ENCODE measurements around the gene IGFBP7.
"Not testable (repeated sequence)": the region's sequence is repeated elsewhere in the genome, so short reads cannot be mapped to it uniquely, and the experiment has no call there.

The IGFBP7 gene

GRCh38 chr4:57074744-57075143 lies 35.4 kb downstream of the IGFBP7 start:
- DNase-seq (ENCODE audit: low read depth, low spot score), result no peak

GRCh38 chr4:57073559-57073958 lies 36.6 kb downstream of the IGFBP7 start:
- no peak for DNase-seq (ENCODE audit: low read depth, low spot score)

GRCh38 chr4:57071326-57071725 lies 38.9 kb downstream of the IGFBP7 start:
- no peak for DNase-seq (ENCODE audit: low read depth, low spot score)

- no peak for DNase-seq (ENCODE audit: low read depth, low spot score)
These were observed 39.7 kb downstream of the IGFBP7 start for GRCh38 chr4:57070461-57070860.

- no peak for DNase-seq (ENCODE audit: low read depth, low spot score)
These were observed 41.8 kb downstream of the IGFBP7 start for GRCh38 chr4:57068237-57068981.

GRCh38 chr4:57065730-57066482 lies 44.3 kb downstream of the IGFBP7 start:
- DNase-seq (ENCODE audit: low read depth, low spot score), result no peak

- no peak for DNase-seq (ENCODE audit: low read depth, low spot score)
These were observed 45.1 kb downstream of the IGFBP7 start for GRCh38 chr4:57064811-57065711.

GRCh38 chr4:57064120-57064519 lies 46.1 kb downstream of the IGFBP7 start:
- no peak for DNase-seq (ENCODE audit: low read depth, low spot score)

- no peak for DNase-seq (ENCODE audit: low read depth, low spot score)
These were observed 46.7 kb downstream of the IGFBP7 start for GRCh38 chr4:57063518-57063917.

- DNase-seq (ENCODE audit: low read depth, low spot score), result no peak
These were observed 48.8 kb downstream of the IGFBP7 start for GRCh38 chr4:57061395-57061794.

- not testable (repeated sequence) for DNase-seq (ENCODE audit: low read depth, low spot score)
These were observed 49.5 kb downstream of the IGFBP7 start for GRCh38 chr4:57060717-57061067.

- no peak for DNase-seq (ENCODE audit: low read depth, low spot score)
These were observed 50.1 kb downstream of the IGFBP7 start for GRCh38 chr4:57059890-57060716.

- DNase-seq (ENCODE audit: low read depth, low spot score), result no peak
These were observed 54.3 kb downstream of the IGFBP7 start for GRCh38 chr4:57055886-57056285.

- no peak for DNase-seq (ENCODE audit: low read depth, low spot score)
These were observed 56.7 kb downstream of the IGFBP7 start for GRCh38 chr4:57053508-57053907.

GRCh38 chr4:57051524-57051923 lies 58.7 kb downstream of the IGFBP7 start:
- no peak for DNase-seq (ENCODE audit: low read depth, low spot score)

GRCh38 chr4:57051095-57051494 lies 59.1 kb downstream of the IGFBP7 start:
- DNase-seq (ENCODE audit: low read depth, low spot score), result no peak

GRCh38 chr4:57048590-57049304 lies 61.4 kb downstream of the IGFBP7 start:
- no peak for DNase-seq (ENCODE audit: low read depth, low spot score)

GRCh38 chr4:57047046-57047445 lies 63.1 kb downstream of the IGFBP7 start:
- not testable (repeated sequence) for DNase-seq (ENCODE audit: low read depth, low spot score)

GRCh38 chr4:57044996-57045395 lies 65.2 kb downstream of the IGFBP7 start:
- DNase-seq (ENCODE audit: low read depth, low spot score), result no peak

- DNase-seq (ENCODE audit: low read depth, low spot score), result no peak
These were observed 65.9 kb downstream of the IGFBP7 start for GRCh38 chr4:57044279-57044678.

Measured in activated CD4-positive, CD25-positive, alpha-beta regulatory T cell treated with anti-CD3 and anti-CD28 coated beads, Interleukin-2, amount 50 U/mL, for 16 hours (primary cell).